Kidney epithelial cell (primary cell): ENCODE measurements around the gene RETSAT. TPM values are rescaled to one million over a fixed set of nuclear protein-coding genes. Genes with fewer than 3 reads are reported as not detected.
"Not testable (repeated sequence)": the region's sequence is repeated elsewhere in the genome, so short reads cannot be mapped to it uniquely, and the experiment has no call there.

Source experiments
- DNase-seq: peaks from one replicate; pipeline ENCODE4 v3.0.0-alpha.2; 2010; ENCODE audit warnings: low read depth
- H3K27me3 ChIP-seq: 2 replicates; pipeline ENCODE4 v1.6.0; 2011; ENCODE audit warnings: low read length; ENCODE audit not compliant: control insufficient read depth, insufficient read depth
- H3K36me3 ChIP-seq: 2 replicates; pipeline ENCODE4 v1.5.1; 2011; ENCODE audit warnings: low read length; ENCODE audit not compliant: control insufficient read depth, insufficient read depth
- H3K4me3 ChIP-seq: 2 replicates; pipeline ENCODE4 v1.5.1; 2011; ENCODE audit warnings: low read depth, mild to moderate bottlenecking, control low read depth, low read length
- total RNA-seq: library from RNA; depleted of rRNA; stranded (reverse); fragments of >200 nt; gene quantifications from 2 replicates; pipeline ENCODE4 v1.2.3, GENCODE V29; 2015
- TF ChIP-seq, protein P1 (sequence below): IDR thresholded peaks from 2 replicates; pipeline ENCODE4 v1.5.1; 2011; ENCODE audit warnings: mild to moderate bottlenecking, moderate library complexity, low read length, control low read depth, inconsistent platforms; ENCODE audit not compliant: insufficient read depth, poor library complexity, severe bottlenecking

Gene RETSAT
- total RNA-seq, 1 donor from 2014 or later = 29.6 TPM

DNA sequence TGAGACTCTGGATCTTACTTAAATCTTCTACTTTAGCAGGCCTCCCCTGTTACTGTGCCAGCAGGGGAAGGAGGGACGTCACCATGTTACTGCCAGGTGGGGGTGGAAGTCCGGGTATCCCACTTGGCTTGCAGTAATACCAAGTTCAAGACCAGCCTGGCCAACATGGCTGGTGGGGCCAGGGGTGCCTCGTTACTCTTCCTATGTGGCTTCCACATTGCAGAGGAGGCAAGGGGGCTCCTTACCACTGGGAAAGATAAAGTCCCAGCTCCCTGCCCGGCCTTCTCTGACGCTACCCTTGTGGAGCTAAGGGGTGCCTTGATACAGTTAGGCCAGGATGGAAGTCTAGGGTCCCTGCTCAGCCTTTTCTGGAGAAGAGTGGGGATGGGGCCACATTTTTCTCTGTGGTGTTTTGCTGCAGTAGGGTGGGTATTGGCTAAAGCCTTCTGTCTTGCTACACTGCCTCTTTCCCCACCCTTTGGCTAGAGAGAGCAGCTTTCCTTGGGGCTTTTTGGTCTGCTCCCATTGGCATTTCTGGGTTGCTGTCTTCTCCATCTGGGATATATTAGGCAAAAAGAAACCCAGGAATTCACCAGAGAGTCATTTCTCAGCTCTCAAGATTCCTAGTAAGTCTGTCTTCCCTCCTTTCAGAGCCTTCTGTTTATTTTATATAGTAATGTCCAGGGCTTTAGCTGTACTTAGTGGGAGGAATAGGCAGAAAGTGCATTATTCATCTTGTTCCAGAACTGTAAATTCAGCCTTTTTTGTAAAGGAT lies 22.1 kb upstream of the RETSAT start:
- Histone ChIP-seq H3K4me3 (no peak overlapping the region), H3K27me3 (no peaks in the 10 kb centered on the region), H3K36me3 (no peaks in the 10 kb centered on the region)
- no peak for DNase-seq
- TF ChIP-seq, protein P1, sequence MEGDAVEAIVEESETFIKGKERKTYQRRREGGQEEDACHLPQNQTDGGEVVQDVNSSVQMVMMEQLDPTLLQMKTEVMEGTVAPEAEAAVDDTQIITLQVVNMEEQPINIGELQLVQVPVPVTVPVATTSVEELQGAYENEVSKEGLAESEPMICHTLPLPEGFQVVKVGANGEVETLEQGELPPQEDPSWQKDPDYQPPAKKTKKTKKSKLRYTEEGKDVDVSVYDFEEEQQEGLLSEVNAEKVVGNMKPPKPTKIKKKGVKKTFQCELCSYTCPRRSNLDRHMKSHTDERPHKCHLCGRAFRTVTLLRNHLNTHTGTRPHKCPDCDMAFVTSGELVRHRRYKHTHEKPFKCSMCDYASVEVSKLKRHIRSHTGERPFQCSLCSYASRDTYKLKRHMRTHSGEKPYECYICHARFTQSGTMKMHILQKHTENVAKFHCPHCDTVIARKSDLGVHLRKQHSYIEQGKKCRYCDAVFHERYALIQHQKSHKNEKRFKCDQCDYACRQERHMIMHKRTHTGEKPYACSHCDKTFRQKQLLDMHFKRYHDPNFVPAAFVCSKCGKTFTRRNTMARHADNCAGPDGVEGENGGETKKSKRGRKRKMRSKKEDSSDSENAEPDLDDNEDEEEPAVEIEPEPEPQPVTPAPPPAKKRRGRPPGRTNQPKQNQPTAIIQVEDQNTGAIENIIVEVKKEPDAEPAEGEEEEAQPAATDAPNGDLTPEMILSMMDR = no peak

GRCh38 chr2:85371045-85371444 lies 16.7 kb upstream of the RETSAT start:
- DNase-seq = no peak
- Histone ChIP-seq H3K36me3 (no peaks in the 10 kb centered on the region), H3K4me3 (no peak overlapping the region), H3K27me3 (no peaks in the 10 kb centered on the region)
- TF ChIP-seq, protein P1 = no peak

GRCh38 chr2:85369500-85369899 lies 15.2 kb upstream of the RETSAT start:
- no peaks in the 10 kb centered on the region for H3K27me3 ChIP-seq
- no peaks in the 10 kb centered on the region for H3K36me3 ChIP-seq
- TF ChIP-seq, protein P1 = no peak
- no peak overlapping the region for H3K4me3 ChIP-seq
- DNase-seq = no peak

DNA sequence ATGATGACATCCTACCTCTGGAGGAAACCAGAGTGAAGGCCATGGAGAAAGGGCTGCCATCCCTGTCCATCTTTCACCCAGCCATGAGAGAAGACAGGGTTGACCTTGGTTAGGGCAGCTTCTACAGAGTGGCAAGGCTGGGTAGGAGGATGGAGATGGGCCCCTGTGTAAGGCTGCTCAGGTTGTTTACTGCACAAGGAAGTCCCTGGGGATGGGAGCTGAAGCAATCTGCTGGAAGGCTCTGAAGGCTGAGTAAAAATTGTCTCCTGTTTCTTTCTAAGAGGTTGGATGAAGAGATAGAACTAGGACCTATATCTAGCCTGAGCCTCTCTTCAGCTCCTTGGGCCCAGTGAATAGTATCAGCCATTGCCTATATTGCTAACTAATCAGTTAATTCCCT lies 14.6 kb upstream of the RETSAT start:
- no peaks in the 10 kb centered on the region for H3K27me3 ChIP-seq
- TF ChIP-seq, protein P1 = no peak
- no peaks in the 10 kb centered on the region for H3K36me3 ChIP-seq
- H3K4me3 ChIP-seq = no peak overlapping the region
- no peak for DNase-seq

DNA sequence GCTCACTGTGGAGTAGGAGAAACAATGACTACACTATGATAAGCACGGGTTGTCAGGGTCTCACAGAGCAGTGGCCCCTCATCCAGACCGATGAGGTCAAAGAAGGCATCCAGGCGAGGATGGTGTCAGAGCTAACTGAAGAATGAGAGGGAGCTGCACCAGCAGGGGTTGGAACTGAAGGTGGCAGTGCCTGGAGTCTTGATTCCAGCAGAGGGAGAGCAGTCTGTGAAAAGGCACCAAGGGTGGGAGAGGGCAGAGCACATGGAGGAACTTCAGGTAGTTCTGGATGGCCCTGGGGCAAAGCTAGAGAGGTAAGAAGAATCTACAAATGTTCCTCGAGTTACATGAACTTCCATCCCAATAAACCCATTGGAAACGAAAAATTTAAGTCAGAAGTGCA lies 12.9 kb upstream of the RETSAT start:
- DNase-seq = no peak
- Histone ChIP-seq H3K4me3 (no peak overlapping the region), H3K27me3 (no peaks in the 10 kb centered on the region)

DNA sequence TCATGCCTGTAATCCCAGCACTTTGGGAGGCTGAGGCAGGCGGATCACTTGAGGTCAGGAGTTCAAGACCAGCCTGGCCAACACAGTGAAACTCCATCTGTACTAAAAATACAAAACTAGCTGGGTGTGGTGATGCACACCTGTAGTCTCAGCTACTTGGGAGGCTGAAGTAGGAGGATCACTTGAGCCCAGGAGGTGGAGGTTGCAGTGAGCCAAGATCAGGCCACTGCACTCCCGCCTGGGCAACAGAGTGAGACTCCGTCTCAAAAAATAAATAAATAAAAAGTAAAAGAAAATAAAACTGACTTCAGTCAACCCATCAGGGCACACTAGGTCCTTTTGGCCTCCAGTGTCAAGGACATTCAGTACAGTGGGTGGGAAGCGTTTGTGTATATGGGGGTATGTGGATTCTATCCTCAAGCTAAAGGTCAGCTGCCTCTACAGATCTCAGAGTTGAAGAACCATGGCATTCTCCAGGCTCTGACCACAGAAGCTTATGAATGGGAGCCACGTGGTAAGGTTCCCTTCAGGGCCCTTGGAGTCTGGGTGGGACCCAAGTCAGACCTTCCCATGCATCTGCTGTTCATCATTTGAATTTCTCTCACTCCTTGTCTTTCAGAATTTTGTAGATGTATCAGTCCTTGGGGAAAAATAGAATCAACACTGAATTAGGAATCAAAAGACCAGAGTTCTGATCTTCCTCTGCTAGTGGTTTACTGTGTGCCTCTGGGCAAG lies 8.5 kb upstream of the RETSAT start:
- not testable (repeated sequence) for H3K4me3 ChIP-seq, H3K27me3 ChIP-seq, H3K36me3 ChIP-seq, DNase-seq

More for the DNA sequence above, 12.9 kb upstream of the RETSAT start:
- no peaks in the 10 kb centered on the region for H3K36me3 ChIP-seq
- TF ChIP-seq, protein P1 = no peak
